GM23338 (cell line): ENCODE data around the gene COL5A2. TPM values are rescaled to one million over a fixed set of nuclear protein-coding genes. Genes with fewer than 3 reads are reported as not detected.

ENCODE experiments used
- ATAC-seq: fragments of 200-7000 bp; cut with Tn5 transposase; 3 replicates; pipeline ENCODE4 v1.9.1; 2020
- DNase-seq: peaks from one replicate; pipeline ENCODE4 v3.0.0-alpha.2; 2015; ENCODE audit warnings: low spot score
- H2AFZ ChIP-seq: fragments of 200-600 bp; sonication (generic); 2 replicates; pipeline ENCODE4 v1.8.0; 2016; ENCODE audit warnings: antibody characterized with exemption, mild to moderate bottlenecking, moderate library complexity
- H3F3A ChIP-seq: fragments of 200-600 bp; sonication (generic); replicated peaks from 2 replicates; pipeline ENCODE4 v1.8.0; 2017; ENCODE audit warnings: antibody characterized with exemption, mixed run types, low read depth
- H3K27ac ChIP-seq: fragments of 200-600 bp; sonication (generic); 2 replicates; pipeline ENCODE4 v1.6.1; 2016; ENCODE audit warnings: low read depth
- H3K27me3 ChIP-seq: fragments of 200-600 bp; sonication (generic); 2 replicates; pipeline ENCODE4 v1.8.0; 2016; ENCODE audit warnings: mild to moderate bottlenecking, mixed run types, moderate library complexity; ENCODE audit not compliant: insufficient read depth
- H3K36me3 ChIP-seq: fragments of 200-600 bp; sonication (generic); 2 replicates; pipeline ENCODE4 v1.8.0; 2016; ENCODE audit warnings: mild to moderate bottlenecking; ENCODE audit not compliant: insufficient read depth
- H3K4me1 ChIP-seq: fragments of 200-600 bp; sonication (generic); 2 replicates; pipeline ENCODE4 v1.8.0; 2016; ENCODE audit warnings: mild to moderate bottlenecking, moderate library complexity; ENCODE audit not compliant: insufficient read depth
- H3K4me2 ChIP-seq: fragments of 200-600 bp; sonication (generic); 2 replicates; pipeline ENCODE4 v1.7.1; 2017; ENCODE audit warnings: mixed run types
- H3K4me3 ChIP-seq: fragments of 200-600 bp; sonication (generic); 2 replicates; pipeline ENCODE4 v1.6.1; 2016; ENCODE audit warnings: mixed run types
- H3K79me2 ChIP-seq: fragments of 200-600 bp; sonication (generic); replicated peaks from 2 replicates; pipeline ENCODE4 v1.8.0; 2017; ENCODE audit warnings: mild to moderate bottlenecking; ENCODE audit not compliant: insufficient read depth
- H3K9me2 ChIP-seq: fragments of 200-600 bp; sonication (generic); 2 replicates; pipeline ENCODE4 v1.8.0; 2017; ENCODE audit not compliant: insufficient read depth
- H4K20me1 ChIP-seq: fragments of 200-600 bp; sonication (generic); replicated peaks from 2 replicates; pipeline ENCODE4 v1.8.0; 2017; ENCODE audit warnings: mild to moderate bottlenecking; ENCODE audit not compliant: insufficient read depth
- H3K27ac Mint-ChIP-seq: 2 replicates; pipeline ENCODE4 v1.8.0; 2020; ENCODE audit warnings: inconsistent platforms, mild to moderate bottlenecking, moderate library complexity, mixed read lengths
- H3K27me3 Mint-ChIP-seq: 3 replicates; pipeline ENCODE4 v1.8.0; 2022; ENCODE audit warnings: low read depth, mild to moderate bottlenecking, moderate library complexity, mixed read lengths, inconsistent platforms; ENCODE audit not compliant: insufficient read depth, poor library complexity
- H3K36me3 Mint-ChIP-seq: 3 replicates; pipeline ENCODE4 v1.8.0; 2021; ENCODE audit warnings: low read depth, mild to moderate bottlenecking, inconsistent platforms, moderate library complexity, mixed read lengths
- H3K4me1 Mint-ChIP-seq: 3 replicates; pipeline ENCODE4 v1.8.0; 2020; ENCODE audit warnings: mild to moderate bottlenecking, inconsistent platforms, mixed read lengths
- H3K4me3 Mint-ChIP-seq: 3 replicates; pipeline ENCODE4 v1.8.0; 2021; ENCODE audit warnings: moderate library complexity, mild to moderate bottlenecking, inconsistent platforms, mixed read lengths
- H3K9me3 Mint-ChIP-seq: 3 replicates; pipeline ENCODE4 v1.8.0; 2020; ENCODE audit warnings: moderate library complexity, mild to moderate bottlenecking, inconsistent platforms, mixed read lengths
- CREB1 ChIP-seq: fragments of 250-450 bp; sonication (Bioruptor Pico); IDR thresholded peaks from 2 replicates; pipeline ENCODE4 v1.5.0; 2020; ENCODE audit warnings: low read depth, mild to moderate bottlenecking, moderate library complexity
- CTCF ChIP-seq, 2 experiments: fragments of 200-600 bp in 1 of 2; sonication (generic) in 1 of 2; conservative IDR thresholded peaks; 2 replicates each; pipeline versions ENCODE4 v1.5.1 to v1.6.1; 2016 to 2017; ENCODE audit warnings: antibody characterized with exemption in 2 of 2, low read depth in 2 of 2, mild to moderate bottlenecking in 2 of 2, moderate library complexity in 1 of 2
- EZH2 ChIP-seq: fragments of 200-600 bp; sonication (generic); IDR thresholded peaks from one replicate; pipeline ENCODE4 v1.8.0; 2017; ENCODE audit warnings: antibody characterized with exemption, mild to moderate bottlenecking, low read depth; ENCODE audit not compliant: unreplicated experiment
- EZH2phosphoT487 ChIP-seq: fragments of 200-600 bp; sonication (generic); IDR thresholded peaks from one replicate; pipeline ENCODE4 v1.8.1; 2018; ENCODE audit warnings: antibody characterized with exemption; ENCODE audit not compliant: unreplicated experiment
- NANOG ChIP-seq: IDR thresholded peaks from 2 replicates; pipeline ENCODE4 v1.6.1; 2016; ENCODE audit warnings: antibody characterized with exemption, borderline replicate concordance
- REST ChIP-seq: IDR thresholded peaks from one replicate; pipeline ENCODE4 v1.6.1; 2018; ENCODE audit warnings: antibody characterized with exemption; ENCODE audit not compliant: unreplicated experiment
- STAT1 ChIP-seq: IDR thresholded peaks from one replicate; pipeline ENCODE4 v1.6.1; 2016; ENCODE audit warnings: antibody characterized with exemption; ENCODE audit not compliant: unreplicated experiment
- ZNF331 ChIP-seq: fragments of 250-450 bp; sonication (Bioruptor Pico); IDR thresholded peaks from 2 replicates; pipeline ENCODE4 v1.5.0; 2020; ENCODE audit warnings: low read depth, mild to moderate bottlenecking, moderate library complexity
- ZNF462 ChIP-seq: fragments of 250-450 bp; sonication (Bioruptor Pico); IDR thresholded peaks from 2 replicates; pipeline ENCODE4 v1.5.0; 2020; ENCODE audit warnings: mild to moderate bottlenecking, moderate library complexity
- polyA plus RNA-seq: library from polyadenylated mRNA; unstranded; fragments of >200 nt; fragmentation: Nextera tagmentation; extraction: Ambion mirVana; gene quantifications from 2 replicates; pipeline ENCODE4 v1.2.1, GENCODE V29; 2016
- total RNA-seq: library from RNA; depleted of rRNA; stranded (reverse); fragments of >200 nt; shearing (Covaris generic); gene quantifications from 2 replicates; pipeline ENCODE4 v1.2.3, GENCODE V29; 2014

COL5A2 gene
- total and polyA plus RNA-seq, 2 experiments from 2014 or later = 6.7 to 19.7 TPM

- Mint-ChIP-seq H3K4me1 (peaks cover 47% of the 10 kb centered on the region), H3K4me3 (no peak overlapping the region), H3K9me3 (no peaks in the 10 kb centered on the region), H3K27me3 (no peaks in the 10 kb centered on the region), H3K36me3 (no peaks in the 10 kb centered on the region), H3K27ac (peak overlapping the region; percentile 82)
- Histone ChIP-seq H3F3A (no peaks in the 10 kb centered on the region), H3K9me2 (no peaks in the 10 kb centered on the region), H2AFZ (no peak overlapping the region), H3K79me2 (no peaks in the 10 kb centered on the region), H3K4me3 (no peak overlapping the region), H4K20me1 (no peaks in the 10 kb centered on the region), H3K27me3 (no peaks in the 10 kb centered on the region), H3K27ac (peak overlapping the region; percentile 23; the same call in 1 of the 2 replicates), H3K4me2 (peak overlapping the region; percentile 47), H3K36me3 (no peaks in the 10 kb centered on the region), H3K4me1 (peaks cover 41% of the 10 kb centered on the region)
- no peak for ATAC-seq
- DNase-seq = no peak
- TF ChIP-seq NANOG (no peak), CREB1 (CRISPR knock-in tag) (no peak), ZNF331 (CRISPR knock-in tag) (no peak), ZNF462 (no peak), EZH2phosphoT487 (no peak), REST (no peak), CTCF (conservative IDR thresholded peaks at IDR 0.05; ENCODE audit: low read depth in 2 of 2) (no peak), STAT1 (no peak), EZH2 (no peak)
Measured at GRCh38 chr2:189163889-189164288, 15.7 kb downstream of the COL5A2 start.
